HUES48 (cell line): ENCODE measurements around the gene SLC7A1.

Experiments used
- H3K27ac ChIP-seq: one replicate; pipeline ENCODE4 v1.7.0; 2013; ENCODE audit warnings: low read depth, low read length, inconsistent platforms
- H3K27me3 ChIP-seq: 2 replicates; pipeline ENCODE4 v1.6.1; 2013; ENCODE audit warnings: mild to moderate bottlenecking, low read length; ENCODE audit not compliant: control insufficient read depth, insufficient read depth
- H3K36me3 ChIP-seq: 2 replicates; pipeline ENCODE4 v1.6.1; 2013; ENCODE audit warnings: low read length; ENCODE audit not compliant: control insufficient read depth, insufficient read depth
- H3K4me1 ChIP-seq: 2 replicates; pipeline ENCODE4 v1.6.1; 2013; ENCODE audit warnings: mild to moderate bottlenecking, low read length; ENCODE audit not compliant: control insufficient read depth, insufficient read depth
- H3K4me3 ChIP-seq: 2 replicates; pipeline ENCODE4 v1.5.1; 2013; ENCODE audit warnings: mild to moderate bottlenecking, low read depth, low read length
- H3K9ac ChIP-seq: 2 replicates; pipeline ENCODE4 v1.6.1; 2013; ENCODE audit warnings: mild to moderate bottlenecking, low read depth, low read length, moderate library complexity
- H3K9me3 ChIP-seq: 2 replicates; pipeline ENCODE4 v1.6.1; 2013; ENCODE audit warnings: low read length; ENCODE audit not compliant: control insufficient read depth, insufficient read depth

SLC7A1 gene

GRCh38 chr13:29583073-29583785 lies 12.3 kb downstream of the SLC7A1 start:
- no peaks in the 10 kb centered on the region for H3K9me3 ChIP-seq
- H3K36me3 ChIP-seq: 0 out of 2 replicates have a peak, but pooled peaks cover 2% of the 10 kb centered on the region
- H3K27ac ChIP-seq: no peak overlapping the region
- no peaks in the 10 kb centered on the region for H3K27me3 ChIP-seq
- H3K4me3 ChIP-seq: no peak overlapping the region
- peaks cover 38% of the 10 kb centered on the region for H3K4me1 ChIP-seq
- no peak overlapping the region for H3K9ac ChIP-seq

- H3K4me1 ChIP-seq: peaks cover 38% of the 10 kb centered on the region
- H3K36me3 ChIP-seq: no peaks in the 10 kb centered on the region
- H3K9me3 ChIP-seq: no peaks in the 10 kb centered on the region
- no peaks in the 10 kb centered on the region for H3K27me3 ChIP-seq
- no peak overlapping the region for H3K4me3 ChIP-seq
- no peak overlapping the region for H3K27ac ChIP-seq
- no peak overlapping the region for H3K9ac ChIP-seq
Observed at GRCh38 chr13:29582171-29582570, 13.3 kb downstream of the SLC7A1 start.

DNA sequence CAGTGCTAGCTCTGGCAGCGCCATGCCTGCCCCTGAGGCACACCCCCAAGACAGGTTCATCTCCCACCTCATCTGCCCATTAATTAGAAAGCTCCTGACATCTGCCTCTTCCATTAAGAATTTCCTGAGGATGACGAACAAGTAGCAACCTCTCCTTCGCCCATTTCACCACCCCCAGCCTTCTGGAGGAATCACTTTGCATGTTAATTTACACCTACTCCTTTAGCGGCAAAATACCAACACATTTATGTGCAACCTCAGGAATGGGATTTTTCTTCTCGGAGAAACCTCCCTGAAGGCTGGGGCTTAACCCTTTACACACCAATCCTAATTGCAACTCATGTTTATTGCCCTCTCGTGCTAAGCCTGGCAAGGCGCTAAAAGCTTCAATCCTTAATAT lies 13.8 kb downstream of the SLC7A1 start:
- Histone ChIP-seq H3K36me3 (no peaks in the 10 kb centered on the region), H3K27me3 (no peaks in the 10 kb centered on the region), H3K9me3 (no peaks in the 10 kb centered on the region), H3K27ac (no peak overlapping the region), H3K4me3 (no peak overlapping the region), H3K4me1 (peaks cover 38% of the 10 kb centered on the region), H3K9ac (no peak overlapping the region)

DNA sequence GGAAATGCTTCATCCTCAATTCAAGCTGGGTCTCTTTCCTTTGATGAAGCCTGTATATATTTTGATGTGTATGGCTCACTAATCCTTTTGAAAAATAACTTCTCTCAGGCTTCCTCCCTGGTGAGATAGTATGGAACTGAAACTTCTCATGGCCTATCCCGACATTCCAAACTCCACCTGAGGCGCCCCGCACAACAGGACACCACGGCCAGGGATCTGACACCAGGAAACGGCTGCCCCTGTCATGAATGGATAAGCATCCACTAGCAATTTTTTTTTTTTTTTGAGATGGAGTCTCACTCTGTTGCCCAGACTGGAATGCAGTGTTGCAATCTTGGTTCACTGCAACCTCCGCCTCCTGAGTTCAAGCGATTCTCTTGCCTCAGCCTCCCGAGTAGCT lies 16.4 kb downstream of the SLC7A1 start:
- Histone ChIP-seq H3K36me3 (no peaks in the 10 kb centered on the region), H3K9ac (no peak overlapping the region), H3K4me1 (peaks cover 34% of the 10 kb centered on the region), H3K4me3 (no peak overlapping the region), H3K27me3 (no peaks in the 10 kb centered on the region), H3K9me3 (no peaks in the 10 kb centered on the region), H3K27ac (no peak overlapping the region)

GRCh38 chr13:29578300-29579085 lies 17.0 kb downstream of the SLC7A1 start:
- peaks cover 30% of the 10 kb centered on the region for H3K4me1 ChIP-seq
- H3K9ac ChIP-seq: no peak overlapping the region
- H3K36me3 ChIP-seq: no peaks in the 10 kb centered on the region
- no peak overlapping the region for H3K4me3 ChIP-seq
- no peaks in the 10 kb centered on the region for H3K9me3 ChIP-seq
- no peak overlapping the region for H3K27ac ChIP-seq
- no peaks in the 10 kb centered on the region for H3K27me3 ChIP-seq

DNA sequence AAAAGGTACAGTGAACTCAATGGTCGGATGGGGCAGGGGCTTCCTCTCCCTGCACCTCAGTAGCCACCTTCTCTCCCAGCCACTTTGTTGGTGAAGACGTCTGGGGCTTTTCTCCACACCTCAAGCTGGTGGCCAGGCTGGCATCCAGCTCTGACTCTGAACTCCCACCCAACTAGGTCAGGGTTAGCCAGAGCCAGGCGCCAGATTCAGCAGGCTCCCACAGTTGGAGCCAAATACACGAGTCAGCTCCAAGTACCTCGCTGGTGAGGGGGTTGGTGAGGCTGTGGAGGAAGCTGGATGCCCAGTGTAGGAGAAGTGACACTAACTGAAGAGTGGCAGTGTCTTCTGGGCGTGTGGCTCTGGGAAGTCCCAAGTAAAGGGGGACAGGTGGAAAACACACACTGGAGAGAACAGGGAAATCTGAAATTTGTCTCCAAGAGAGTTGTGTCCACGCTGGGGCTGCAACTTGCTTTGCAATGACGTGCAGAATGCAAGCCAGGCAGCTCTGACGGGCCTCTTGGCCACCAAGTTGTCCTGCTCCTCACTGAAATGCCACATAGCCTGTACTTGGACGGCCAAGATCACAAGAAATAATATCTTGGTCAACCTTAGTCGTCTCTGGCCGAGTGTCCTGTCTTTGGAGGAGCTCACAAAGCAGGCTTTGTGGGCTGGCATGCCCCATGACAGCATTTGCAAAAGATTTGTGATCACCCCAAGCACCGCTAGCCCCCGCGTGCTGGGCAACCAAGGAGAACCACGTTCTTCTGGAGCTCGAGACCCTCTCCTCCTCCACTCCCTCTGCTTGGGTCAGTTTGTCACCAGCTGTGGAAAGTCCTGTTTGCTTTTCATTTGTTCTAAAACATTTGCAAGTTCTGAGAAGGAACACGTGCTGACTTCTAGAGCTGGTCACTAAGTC lies 18.1 kb downstream of the SLC7A1 start:
- Histone ChIP-seq H3K9me3 (no peaks in the 10 kb centered on the region), H3K27me3 (no peaks in the 10 kb centered on the region), H3K9ac (no peak overlapping the region), H3K4me1 (peaks cover 19% of the 10 kb centered on the region), H3K27ac (no peak overlapping the region), H3K36me3 (no peaks in the 10 kb centered on the region), H3K4me3 (no peak overlapping the region)

DNA sequence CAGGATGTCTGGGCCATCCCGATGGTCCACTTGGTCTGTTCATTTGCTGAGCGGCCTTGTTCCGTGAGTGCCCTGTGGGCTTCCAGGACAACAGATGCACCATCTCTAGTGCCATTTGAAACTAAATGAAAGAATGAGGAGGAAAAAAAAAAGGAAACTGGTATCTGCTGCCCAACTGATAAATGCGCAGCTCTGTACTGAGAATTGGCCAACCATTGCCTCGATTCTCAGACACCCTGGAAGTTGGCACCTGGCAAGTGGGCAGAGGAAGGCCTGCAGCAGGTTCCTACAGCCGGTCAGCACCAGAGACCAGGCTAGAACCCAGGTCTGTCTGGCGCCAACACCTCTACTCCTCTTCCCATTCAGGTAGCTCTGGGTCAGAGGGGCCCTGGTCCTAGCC lies 18.9 kb downstream of the SLC7A1 start:
- H3K27ac ChIP-seq: no peak overlapping the region
- no peaks in the 10 kb centered on the region for H3K36me3 ChIP-seq
- no peak overlapping the region for H3K9ac ChIP-seq
- peaks cover 14% of the 10 kb centered on the region for H3K4me1 ChIP-seq
- H3K9me3 ChIP-seq: no peaks in the 10 kb centered on the region
- H3K4me3 ChIP-seq: no peak overlapping the region
- no peaks in the 10 kb centered on the region for H3K27me3 ChIP-seq

GRCh38 chr13:29575098-29575497 lies 20.4 kb downstream of the SLC7A1 start:
- Histone ChIP-seq H3K4me3 (no peak overlapping the region), H3K4me1 (peaks cover 5% of the 10 kb centered on the region; the same call in 1 of the 2 replicates), H3K9ac (no peak overlapping the region), H3K27me3 (no peaks in the 10 kb centered on the region), H3K27ac (no peak overlapping the region), H3K9me3 (no peaks in the 10 kb centered on the region), H3K36me3 (no peaks in the 10 kb centered on the region)

DNA sequence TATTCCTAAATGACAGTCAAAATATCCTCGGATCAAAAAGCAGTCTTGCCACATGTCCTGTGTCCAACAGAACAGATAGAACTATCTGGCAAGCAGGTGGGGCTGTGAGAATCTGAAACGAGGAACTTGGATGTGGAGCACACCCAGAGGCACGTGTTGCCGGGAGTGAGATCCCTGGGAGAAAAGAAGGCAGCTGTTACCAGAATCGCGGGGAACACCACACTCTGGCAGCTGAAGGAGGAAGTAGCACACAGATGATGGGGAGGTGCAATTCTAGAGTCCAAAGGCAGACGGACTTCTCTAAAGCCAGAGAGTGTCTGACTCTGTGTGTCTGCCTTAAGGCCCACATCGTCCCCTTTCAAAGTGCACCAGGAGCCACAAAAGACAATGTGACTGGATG lies 22.3 kb downstream of the SLC7A1 start:
- Histone ChIP-seq H3K9ac (no peak overlapping the region), H3K27ac (no peak overlapping the region), H3K36me3 (no peaks in the 10 kb centered on the region), H3K4me1 (peaks cover 23% of the 10 kb centered on the region), H3K4me3 (no peak overlapping the region), H3K27me3 (no peaks in the 10 kb centered on the region), H3K9me3 (no peaks in the 10 kb centered on the region)

DNA sequence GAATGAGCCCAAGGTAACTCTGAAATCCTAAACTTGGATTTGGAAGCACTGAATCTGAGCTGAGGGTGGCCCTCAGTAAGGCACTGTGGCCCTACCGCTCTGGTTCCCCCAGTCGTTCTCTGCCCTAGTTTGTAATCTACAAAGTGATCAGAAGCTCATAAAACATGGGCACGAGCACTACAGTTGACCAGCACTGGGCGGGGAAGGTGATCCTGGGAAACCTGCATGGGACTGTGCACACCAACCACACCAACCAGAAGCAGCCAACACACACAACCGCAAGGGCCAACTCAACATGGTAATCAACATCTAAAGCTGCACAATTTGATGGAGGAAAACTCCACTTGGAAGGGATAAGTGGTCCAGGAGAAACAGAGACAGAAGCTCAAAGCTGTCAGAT lies 22.9 kb downstream of the SLC7A1 start:
- no peaks in the 10 kb centered on the region for H3K36me3 ChIP-seq
- no peaks in the 10 kb centered on the region for H3K27me3 ChIP-seq
- no peak overlapping the region for H3K4me3 ChIP-seq
- H3K4me1 ChIP-seq: peaks cover 27% of the 10 kb centered on the region
- H3K9ac ChIP-seq: no peak overlapping the region
- H3K9me3 ChIP-seq: no peaks in the 10 kb centered on the region
- H3K27ac ChIP-seq: no peak overlapping the region
